ENCODE measurements around the gene ADCK1. TPM values are rescaled to one million over a fixed set of nuclear protein-coding genes. Genes with fewer than 3 reads are reported as not detected.

The ADCK1 gene
- polyA plus RNA-seq, 1 donor from 2014 or later, result 13.6 TPM

- Histone ChIP-seq H3K4me2 (ENCODE audit: low read length) (no peak overlapping the region), H3K9me3 (ENCODE audit: low read length) (no peaks in the 10 kb centered on the region), H3K79me2 (replicated peaks; ENCODE audit: insufficient read depth, low read length) (no peaks in the 10 kb centered on the region), H4K20me1 (ENCODE audit: insufficient read depth) (no peaks in the 10 kb centered on the region), H3K27ac (ENCODE audit: low read length) (no peak overlapping the region), H3K9ac (ENCODE audit: low read length) (no peak overlapping the region), H3K36me3 (ENCODE audit: insufficient read depth, low read length) (peaks cover 4% of the 10 kb centered on the region), H3K4me3 (ENCODE audit: low read length) (no peak overlapping the region), H2AFZ (ENCODE audit: low read depth, low read length) (no peak overlapping the region), H3K9me2 (ENCODE audit: insufficient read depth, low read length) (no peaks in the 10 kb centered on the region), H3F3A (ENCODE audit: insufficient read depth, low read length, poor library complexity, severe bottlenecking) (no peaks in the 10 kb centered on the region), H3K27me3 (ENCODE audit: insufficient read depth, low read depth, low read length) (no peaks in the 10 kb centered on the region)
- TF ChIP-seq RAD21 (conservative IDR thresholded peaks at IDR 0.05) (no peak), POLR2AphosphoS5 (IDR thresholded peaks at IDR 0.05) (no peak), SMC3 (conservative IDR thresholded peaks at IDR 0.05; ENCODE audit: poor library complexity) (no peak), CTCF (IDR thresholded peaks at IDR 0.05; ENCODE audit: poor library complexity, severe bottlenecking) (no peak), MXI1 (conservative IDR thresholded peaks at IDR 0.05; ENCODE audit: poor library complexity, severe bottlenecking) (no peak), TAF1 (IDR thresholded peaks at IDR 0.05; ENCODE audit: low read depth) (no peak), REST (IDR thresholded peaks at IDR 0.05; ENCODE audit: borderline replicate concordance) (no peak), EZH2 (IDR thresholded peaks at IDR 0.05; ENCODE audit: borderline replicate concordance, insufficient read depth, low read length, poor library complexity, severe bottlenecking) (no peak)
Measured at GRCh38 chr14:77823378-77823777, 23.5 kb downstream of the ADCK1 start.

- H3K9ac ChIP-seq (ENCODE audit: low read length), result no peak overlapping the region
- H3K27ac ChIP-seq (ENCODE audit: low read length), result no peak overlapping the region
- H3K36me3 ChIP-seq (ENCODE audit: insufficient read depth, low read length), result peaks cover 4% of the 10 kb centered on the region
- no peaks in the 10 kb centered on the region for H4K20me1 ChIP-seq (ENCODE audit: insufficient read depth)
- H3K9me3 ChIP-seq (ENCODE audit: low read length), result no peaks in the 10 kb centered on the region
- no peaks in the 10 kb centered on the region for H3F3A ChIP-seq (ENCODE audit: insufficient read depth, low read length, poor library complexity, severe bottlenecking)
- H2AFZ ChIP-seq (ENCODE audit: low read depth, low read length), result no peak overlapping the region
- no peak overlapping the region for H3K4me3 ChIP-seq (ENCODE audit: low read length)
- no peaks in the 10 kb centered on the region for H3K9me2 ChIP-seq (ENCODE audit: insufficient read depth, low read length)
- no peak overlapping the region for H3K4me2 ChIP-seq (ENCODE audit: low read length)
- TF ChIP-seq POLR2AphosphoS5 (IDR thresholded peaks at IDR 0.05) (peak; percentile 36), SMC3 (conservative IDR thresholded peaks at IDR 0.05; ENCODE audit: poor library complexity) (no peak), TAF1 (IDR thresholded peaks at IDR 0.05; ENCODE audit: low read depth) (no peak), MXI1 (conservative IDR thresholded peaks at IDR 0.05; ENCODE audit: poor library complexity, severe bottlenecking) (no peak), RAD21 (conservative IDR thresholded peaks at IDR 0.05) (no peak), EP300 (conservative IDR thresholded peaks at IDR 0.05; ENCODE audit: poor library complexity, severe bottlenecking) (peak; percentile 71)
- H3K27me3 ChIP-seq (ENCODE audit: insufficient read depth, low read depth, low read length), result no peaks in the 10 kb centered on the region
- no peaks in the 10 kb centered on the region for H3K79me2 ChIP-seq (replicated peaks; ENCODE audit: insufficient read depth, low read length)
Measured at GRCh38 chr14:77825895-77826519, 26.1 kb downstream of the ADCK1 start.

All from neural cell (in vitro differentiated cells).